Measurements from ENCODE around the gene PPP1R7.

PPP1R7 gene

GRCh38 chr2:241182531-241183133, 32.4 kb downstream of the PPP1R7 start:
- in situ Hi-C loops (cut with MboI; ENCODE audit: low sequenced_read_pairs, unreplicated experiment) = no loop called here
- TF ChIP-seq, protein P1, sequence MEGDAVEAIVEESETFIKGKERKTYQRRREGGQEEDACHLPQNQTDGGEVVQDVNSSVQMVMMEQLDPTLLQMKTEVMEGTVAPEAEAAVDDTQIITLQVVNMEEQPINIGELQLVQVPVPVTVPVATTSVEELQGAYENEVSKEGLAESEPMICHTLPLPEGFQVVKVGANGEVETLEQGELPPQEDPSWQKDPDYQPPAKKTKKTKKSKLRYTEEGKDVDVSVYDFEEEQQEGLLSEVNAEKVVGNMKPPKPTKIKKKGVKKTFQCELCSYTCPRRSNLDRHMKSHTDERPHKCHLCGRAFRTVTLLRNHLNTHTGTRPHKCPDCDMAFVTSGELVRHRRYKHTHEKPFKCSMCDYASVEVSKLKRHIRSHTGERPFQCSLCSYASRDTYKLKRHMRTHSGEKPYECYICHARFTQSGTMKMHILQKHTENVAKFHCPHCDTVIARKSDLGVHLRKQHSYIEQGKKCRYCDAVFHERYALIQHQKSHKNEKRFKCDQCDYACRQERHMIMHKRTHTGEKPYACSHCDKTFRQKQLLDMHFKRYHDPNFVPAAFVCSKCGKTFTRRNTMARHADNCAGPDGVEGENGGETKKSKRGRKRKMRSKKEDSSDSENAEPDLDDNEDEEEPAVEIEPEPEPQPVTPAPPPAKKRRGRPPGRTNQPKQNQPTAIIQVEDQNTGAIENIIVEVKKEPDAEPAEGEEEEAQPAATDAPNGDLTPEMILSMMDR (IDR thresholded peaks at IDR 0.05; ENCODE audit: borderline replicate concordance, control extremely low read depth, extremely low read depth, insufficient read depth, missing control alignments) = no peak
- DNase-seq (ENCODE audit: low spot score) = no peak

DNA sequence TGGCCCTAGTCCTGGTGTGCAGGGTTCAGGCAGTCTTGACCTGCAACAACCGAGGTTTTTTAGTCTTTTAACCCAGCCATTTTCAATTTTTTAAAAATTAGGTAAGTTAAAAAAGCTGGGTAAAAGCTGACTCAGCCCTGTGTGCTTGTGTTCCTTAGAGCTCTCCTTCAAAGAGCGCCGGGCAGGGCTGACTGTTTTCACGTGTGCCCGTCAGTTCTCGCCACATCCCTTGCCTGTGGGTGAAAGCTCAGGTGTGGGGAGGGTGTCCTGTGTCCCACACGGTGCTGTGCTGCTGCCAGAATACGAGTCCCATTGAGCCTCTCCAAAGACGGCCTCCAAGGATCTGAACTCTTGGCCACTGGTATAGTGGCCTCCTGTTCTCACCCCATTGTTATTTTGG, 33.0 kb downstream of the PPP1R7 start:
- no peak for DNase-seq (ENCODE audit: low spot score)
- TF ChIP-seq, protein P1 (IDR thresholded peaks at IDR 0.05; ENCODE audit: borderline replicate concordance, control extremely low read depth, extremely low read depth, insufficient read depth, missing control alignments) = no peak
- in situ Hi-C loops (cut with MboI; ENCODE audit: low sequenced_read_pairs, unreplicated experiment) = no loop called here

GRCh38 chr2:241184901-241185300, 34.6 kb downstream of the PPP1R7 start:
- no peak for DNase-seq (ENCODE audit: low spot score)
- in situ Hi-C loops (cut with MboI; ENCODE audit: low sequenced_read_pairs, unreplicated experiment) = no loop called here
- TF ChIP-seq, protein P1 (IDR thresholded peaks at IDR 0.05; ENCODE audit: borderline replicate concordance, control extremely low read depth, extremely low read depth, insufficient read depth, missing control alignments) = no peak

- TF ChIP-seq, protein P1 (IDR thresholded peaks at IDR 0.05; ENCODE audit: borderline replicate concordance, control extremely low read depth, extremely low read depth, insufficient read depth, missing control alignments) = no peak
- no peak for DNase-seq (ENCODE audit: low spot score)
- in situ Hi-C loops (cut with MboI; ENCODE audit: low sequenced_read_pairs, unreplicated experiment) = no loop called here
Observed at GRCh38 chr2:241185961-241186360, 35.7 kb downstream of the PPP1R7 start.

- DNase-seq (ENCODE audit: low spot score) = no peak
- in situ Hi-C loops (cut with MboI; ENCODE audit: low sequenced_read_pairs, unreplicated experiment) = no loop called here
- TF ChIP-seq, protein P1 (IDR thresholded peaks at IDR 0.05; ENCODE audit: borderline replicate concordance, control extremely low read depth, extremely low read depth, insufficient read depth, missing control alignments) = no peak
Observed at GRCh38 chr2:241187101-241187917, 37.0 kb downstream of the PPP1R7 start.

GRCh38 chr2:241187918-241188234, 37.6 kb downstream of the PPP1R7 start:
- no peak for DNase-seq (ENCODE audit: low spot score)
- TF ChIP-seq, protein P1 (IDR thresholded peaks at IDR 0.05; ENCODE audit: borderline replicate concordance, control extremely low read depth, extremely low read depth, insufficient read depth, missing control alignments) = no peak
- in situ Hi-C loops (cut with MboI; ENCODE audit: low sequenced_read_pairs, unreplicated experiment) = no loop called here

All from GM13976 (cell line).